Measurements from ENCODE around the gene SEMA5B. TPM values are rescaled to one million over a fixed set of nuclear protein-coding genes. Genes with fewer than 3 reads are reported as not detected.

The SEMA5B gene
- total RNA-seq, 1 experiment from 2014 or later = not detected

DNA sequence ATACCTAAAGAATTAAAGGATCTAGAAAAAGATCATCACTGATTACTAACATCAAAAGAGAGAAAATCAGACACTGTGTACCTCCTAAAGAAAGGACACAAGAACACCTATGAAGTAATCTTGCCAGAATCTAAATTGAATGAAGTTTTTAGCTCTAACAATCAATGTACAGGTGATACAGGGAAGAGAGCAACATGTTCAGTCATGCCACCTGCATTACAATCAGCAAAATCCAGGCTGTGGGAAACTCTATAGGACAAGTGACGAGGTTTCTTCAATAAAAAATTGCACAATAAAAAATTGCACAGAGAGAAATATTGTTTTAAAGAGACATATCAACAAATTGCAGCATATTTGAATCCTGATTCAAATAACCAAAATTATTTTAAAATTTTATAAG is 93.3 kb downstream of the SEMA5B start:
- H4K20me1 ChIP-seq (ENCODE audit: insufficient read depth) = no peaks in the 10 kb centered on the region
- no peak overlapping the region for H3K27ac ChIP-seq
- peaks cover 23% of the 10 kb centered on the region for H3K4me1 ChIP-seq (replicated peaks; ENCODE audit: insufficient read depth)
- H2AFZ ChIP-seq = no peak overlapping the region
- no peaks in the 10 kb centered on the region for H3K79me2 ChIP-seq (ENCODE audit: low read depth)
- H3K4me3 ChIP-seq = no peak overlapping the region
- peaks cover 22% of the 10 kb centered on the region; the same call in 1 of the 2 replicates for H3F3A ChIP-seq (ENCODE audit: insufficient read depth, low read depth)
- no peak for DNase-seq
- H3K4me2 ChIP-seq = no peak overlapping the region
- no peaks in the 10 kb centered on the region for H3K27me3 ChIP-seq (ENCODE audit: insufficient read depth, low read depth)
- TF ChIP-seq EZH2 (IDR thresholded peaks at IDR 0.05; ENCODE audit: low read depth) (no peak), CTCF (conservative IDR thresholded peaks at IDR 0.05) (no peak)
- BruUV-seq (replicated peaks) = no TSS peak
- POLR2A ChIA-PET (ENCODE audit: unreplicated experiment) = no interaction called here
- no peaks in the 10 kb centered on the region for H3K36me3 ChIP-seq (ENCODE audit: low read depth)
- CTCF ChIA-PET = interaction anchor here (0.7 kb wide), 1 partner anchor 11 kb away, joined by 3 read pairs; no protein-coding TSS in a partner anchor
- no peaks in the 10 kb centered on the region for H3K9me3 ChIP-seq (ENCODE audit: insufficient read depth, low read depth)
- H3K9me2 ChIP-seq (ENCODE audit: insufficient read depth) = no peaks in the 10 kb centered on the region
- intact Hi-C loops (cut with micrococcal nuclease; ENCODE audit: unreplicated experiment) = no loop called here

DNA sequence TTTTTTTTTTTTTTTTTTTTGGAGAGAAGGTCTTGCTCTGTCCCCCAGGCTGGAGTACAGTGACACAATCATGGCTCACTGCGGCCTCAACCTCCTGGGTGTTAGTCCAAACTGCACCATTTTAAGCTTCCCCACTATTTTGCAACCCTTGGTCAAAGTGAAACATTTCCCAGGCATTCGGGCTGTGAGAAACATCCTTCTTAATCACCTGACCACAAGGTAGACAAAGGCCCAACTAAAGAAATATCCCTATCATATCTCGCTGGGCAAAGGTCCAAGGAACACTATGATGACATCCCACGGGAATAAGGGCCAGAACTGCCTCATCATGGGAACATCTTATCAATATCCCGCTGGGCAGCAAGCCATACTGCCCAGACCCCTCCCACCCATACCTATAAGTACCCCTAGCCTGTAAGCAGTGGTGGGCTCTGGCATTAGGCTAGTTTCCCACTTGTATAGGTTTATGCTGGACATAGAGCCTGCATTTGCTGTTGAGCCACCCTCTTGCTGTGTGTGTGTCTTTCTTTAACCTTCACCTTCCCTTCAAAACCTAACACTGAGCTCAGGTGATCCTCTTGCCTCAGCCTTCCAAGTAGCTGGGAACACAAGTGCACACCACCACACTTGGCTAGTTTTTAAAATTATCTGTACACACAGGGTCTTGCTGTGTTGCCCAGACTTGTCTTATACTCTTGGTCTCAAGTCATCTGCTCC is 95.2 kb downstream of the SEMA5B start:
- ChIA-PET POLR2A (ENCODE audit: unreplicated experiment) (no interaction called here), CTCF (no interaction called here)
- TF ChIP-seq EZH2 (IDR thresholded peaks at IDR 0.05; ENCODE audit: low read depth) = no peak
- TF ChIP-seq CTCF (conservative IDR thresholded peaks at IDR 0.05) = no peak
- peaks cover 22% of the 10 kb centered on the region; the same call in 1 of the 2 replicates for H3F3A ChIP-seq (ENCODE audit: insufficient read depth, low read depth)
- H3K4me3 ChIP-seq = no peak overlapping the region
- no peaks in the 10 kb centered on the region for H3K9me3 ChIP-seq (ENCODE audit: insufficient read depth, low read depth)
- no peaks in the 10 kb centered on the region for H3K36me3 ChIP-seq (ENCODE audit: low read depth)
- no TSS peak for BruUV-seq (replicated peaks)
- H2AFZ ChIP-seq = no peak overlapping the region
- intact Hi-C loops (cut with micrococcal nuclease; ENCODE audit: unreplicated experiment) = no loop called here
- peaks cover 23% of the 10 kb centered on the region for H3K4me1 ChIP-seq (replicated peaks; ENCODE audit: insufficient read depth)
- DNase-seq = peak in 1 of 2 experiments; percentile 75
- no peaks in the 10 kb centered on the region for H3K79me2 ChIP-seq (ENCODE audit: low read depth)
- no peaks in the 10 kb centered on the region for H3K27me3 ChIP-seq (ENCODE audit: insufficient read depth, low read depth)
- H3K4me2 ChIP-seq = peak overlapping the region; percentile 45; the same call in 1 of the 2 replicates
- H3K27ac ChIP-seq = peak overlapping the region; percentile 61
- no peaks in the 10 kb centered on the region for H3K9me2 ChIP-seq (ENCODE audit: insufficient read depth)
- no peaks in the 10 kb centered on the region for H4K20me1 ChIP-seq (ENCODE audit: insufficient read depth)

- Histone ChIP-seq H3K4me2 (peak overlapping the region; percentile 45), H3K9me2 (ENCODE audit: insufficient read depth) (no peaks in the 10 kb centered on the region), H3K9me3 (ENCODE audit: insufficient read depth, low read depth) (no peaks in the 10 kb centered on the region), H3K4me3 (no peak overlapping the region), H3K79me2 (ENCODE audit: low read depth) (no peaks in the 10 kb centered on the region), H2AFZ (no peak overlapping the region), H3F3A (ENCODE audit: insufficient read depth, low read depth) (peaks cover 22% of the 10 kb centered on the region; the same call in 1 of the 2 replicates), H3K27ac (peak overlapping the region; percentile 60), H3K4me1 (replicated peaks; ENCODE audit: insufficient read depth) (peaks cover 23% of the 10 kb centered on the region), H4K20me1 (ENCODE audit: insufficient read depth) (no peaks in the 10 kb centered on the region), H3K27me3 (ENCODE audit: insufficient read depth, low read depth) (no peaks in the 10 kb centered on the region), H3K36me3 (ENCODE audit: low read depth) (no peaks in the 10 kb centered on the region)
- no peak for TF ChIP-seq EZH2 (IDR thresholded peaks at IDR 0.05; ENCODE audit: low read depth)
- intact Hi-C loops (cut with micrococcal nuclease; ENCODE audit: unreplicated experiment) = no loop called here
- BruUV-seq (replicated peaks) = no TSS peak
- DNase-seq = peak in 1 of 2 experiments; percentile 39
- POLR2A ChIA-PET (ENCODE audit: unreplicated experiment) = no interaction called here
- CTCF ChIA-PET = no interaction called here
Observed at GRCh38 chr3:122931636-122932035, 95.9 kb downstream of the SEMA5B start.

Measured in PC-9 (cell line).